Skeletal muscle satellite cell (primary cell): ENCODE measurements around the gene FER.

Experiments
- H3K27me3 ChIP-seq: 2 replicates; pipeline ENCODE4 v1.7.0; 2013; ENCODE audit warnings: low read length; ENCODE audit not compliant: control insufficient read depth, insufficient read depth
- H3K36me3 ChIP-seq: 2 replicates; pipeline ENCODE4 v1.7.0; 2013; ENCODE audit warnings: mild to moderate bottlenecking, control low read depth, low read length; ENCODE audit not compliant: insufficient read depth
- H3K4me1 ChIP-seq: 2 replicates; pipeline ENCODE4 v1.7.0; 2013; ENCODE audit warnings: low read length; ENCODE audit not compliant: control insufficient read depth, insufficient read depth
- H3K4me2 ChIP-seq: 2 replicates; pipeline ENCODE4 v1.7.0; 2013; ENCODE audit warnings: mild to moderate bottlenecking, low read length
- H3K4me3 ChIP-seq: 2 replicates; pipeline ENCODE4 v1.7.0; 2013; ENCODE audit warnings: low read length
- H3K9ac ChIP-seq: 2 replicates; pipeline ENCODE4 v1.7.0; 2013; ENCODE audit warnings: mild to moderate bottlenecking, low read depth, low read length, moderate library complexity
- H3K9me3 ChIP-seq: replicated peaks from 2 replicates; pipeline ENCODE4 v1.7.0; 2013; ENCODE audit warnings: mild to moderate bottlenecking, control low read depth, low read length

The FER gene

DNA sequence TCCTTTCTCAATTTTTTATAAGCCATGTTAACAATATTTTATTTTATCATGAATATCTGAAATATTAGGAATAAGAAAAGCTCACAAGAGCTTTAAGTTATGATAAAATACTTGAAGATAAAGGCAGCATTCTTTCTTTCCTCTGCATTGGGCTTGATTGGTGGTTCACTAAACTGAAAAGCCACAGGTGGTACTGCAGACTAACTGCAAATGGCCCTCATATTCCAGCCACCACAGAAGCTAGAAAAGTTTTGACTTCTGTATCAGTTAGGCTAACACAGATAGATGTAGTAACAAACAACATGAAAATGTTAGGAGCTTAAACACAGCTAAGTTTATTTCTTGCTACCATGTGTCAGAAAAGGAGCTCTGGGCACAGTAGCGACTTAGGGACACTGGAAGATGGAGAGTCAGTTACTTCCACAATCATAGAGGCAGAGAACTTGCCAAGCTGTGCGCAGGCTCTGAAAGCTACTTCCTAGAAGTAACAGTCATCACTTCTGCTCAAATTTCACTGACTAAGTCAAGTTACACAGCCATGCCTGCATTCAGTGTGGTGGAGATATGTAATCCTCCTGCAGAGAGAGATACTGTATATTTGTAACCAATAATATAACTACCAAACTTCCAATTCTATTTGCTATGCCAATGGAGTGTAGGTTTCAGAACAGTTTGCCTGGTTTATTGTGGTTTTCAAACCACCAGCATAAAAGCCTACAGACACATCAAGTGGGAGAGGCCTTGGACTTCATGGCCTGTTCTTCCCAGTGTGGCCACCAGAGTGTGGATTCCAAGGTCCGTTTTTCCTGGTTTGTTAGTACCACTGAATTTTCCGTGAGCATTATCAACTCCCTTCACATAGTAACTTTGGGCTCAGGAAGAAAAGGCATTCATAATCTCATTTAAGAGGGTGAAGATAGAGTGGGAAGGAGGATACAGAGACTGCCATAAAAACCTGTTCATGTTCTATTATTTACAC, 393.8 kb downstream of the FER start:
- peaks cover 4% of the 10 kb centered on the region for H3K4me1 ChIP-seq
- no peak overlapping the region for H3K4me3 ChIP-seq
- no peaks in the 10 kb centered on the region for H3K36me3 ChIP-seq
- no peaks in the 10 kb centered on the region for H3K27me3 ChIP-seq
- no peaks in the 10 kb centered on the region for H3K9me3 ChIP-seq
- H3K4me2 ChIP-seq = no peak overlapping the region
- H3K9ac ChIP-seq = no peak overlapping the region

DNA sequence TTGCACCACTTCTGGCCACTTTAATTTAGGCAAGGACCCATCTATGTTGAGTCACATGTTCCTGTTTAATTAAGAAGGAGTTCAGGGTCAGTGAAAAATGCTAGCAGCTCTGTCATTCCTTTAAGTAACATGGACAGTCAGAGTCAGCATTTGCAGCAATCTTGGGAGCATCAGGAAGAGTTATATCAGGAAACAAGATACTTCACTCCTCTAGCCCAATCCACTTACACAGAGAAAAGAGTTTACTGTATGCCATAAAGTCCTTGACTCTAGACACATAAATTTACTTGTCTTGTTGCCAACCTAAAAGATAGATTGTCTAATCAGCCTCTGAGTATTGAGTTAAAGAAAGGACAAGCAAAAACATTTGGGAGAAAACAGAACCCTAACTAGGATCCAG, 395.3 kb downstream of the FER start:
- Histone ChIP-seq H3K36me3 (no peaks in the 10 kb centered on the region), H3K4me1 (peaks cover 5% of the 10 kb centered on the region), H3K4me2 (no peak overlapping the region), H3K27me3 (no peaks in the 10 kb centered on the region), H3K9me3 (no peaks in the 10 kb centered on the region), H3K9ac (no peak overlapping the region), H3K4me3 (no peak overlapping the region)

DNA sequence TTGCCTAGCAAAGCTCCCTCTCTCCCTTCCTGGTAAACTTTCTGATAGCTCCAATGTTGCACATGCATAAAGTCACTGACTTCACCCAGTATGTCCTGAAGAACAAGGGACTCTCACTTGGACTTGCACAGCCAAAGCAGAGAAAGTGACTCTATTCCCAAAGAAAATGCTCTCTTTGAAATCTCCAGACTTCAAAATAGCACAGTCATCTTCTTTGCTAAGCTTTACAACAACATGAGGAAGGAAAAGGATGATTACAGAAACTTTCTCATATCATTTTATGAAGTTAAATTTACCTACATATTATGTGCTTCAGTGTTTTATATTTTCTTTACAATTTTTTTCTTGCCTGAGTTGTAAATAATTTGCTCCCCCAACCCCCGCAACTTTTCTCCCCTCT, 397.4 kb downstream of the FER start:
- Histone ChIP-seq H3K9me3 (no peaks in the 10 kb centered on the region), H3K36me3 (no peaks in the 10 kb centered on the region), H3K9ac (no peak overlapping the region), H3K4me2 (no peak overlapping the region), H3K4me3 (no peak overlapping the region), H3K27me3 (no peaks in the 10 kb centered on the region), H3K4me1 (peaks cover 5% of the 10 kb centered on the region)

DNA sequence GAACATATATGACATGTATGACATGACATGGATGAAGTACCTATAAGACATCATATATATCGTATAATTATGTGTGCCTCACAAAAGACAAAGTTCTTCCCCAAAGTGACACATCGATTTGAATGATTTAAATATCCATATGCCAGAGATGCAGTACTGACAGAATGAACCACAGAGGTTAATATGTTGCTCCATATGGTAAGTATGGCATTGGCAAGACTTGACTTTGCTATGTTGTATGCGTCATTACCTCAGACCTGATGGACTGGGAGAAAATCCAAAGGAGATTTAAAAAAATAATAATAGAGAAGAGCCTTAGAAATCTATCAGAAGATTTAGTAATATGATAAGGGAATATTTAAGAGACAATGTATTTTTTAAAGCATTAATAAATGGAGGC, 398.9 kb downstream of the FER start:
- no peak overlapping the region for H3K9ac ChIP-seq

DNA sequence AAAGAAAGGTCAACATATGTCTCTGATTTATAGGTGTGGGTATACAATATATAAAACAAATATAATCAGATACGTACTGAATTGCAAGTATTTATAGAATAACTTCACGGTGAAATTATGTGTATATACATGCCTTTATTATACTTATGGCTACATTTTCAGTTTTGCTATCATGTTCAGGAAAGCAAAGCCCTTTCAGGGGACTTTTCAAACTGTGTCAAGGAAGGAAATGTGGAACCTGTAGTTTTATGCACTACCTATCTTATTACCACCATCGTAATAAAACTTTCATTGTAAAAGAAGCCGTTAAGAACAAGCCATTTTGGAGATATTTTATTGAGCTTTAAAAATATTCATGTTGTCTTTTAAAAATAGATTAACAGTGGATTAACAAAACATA, 404.9 kb downstream of the FER start:
- H3K4me2 ChIP-seq = no peak overlapping the region
- H3K36me3 ChIP-seq = no peaks in the 10 kb centered on the region
- no peak overlapping the region for H3K4me3 ChIP-seq
- H3K9me3 ChIP-seq = no peaks in the 10 kb centered on the region
- no peaks in the 10 kb centered on the region for H3K27me3 ChIP-seq
- no peaks in the 10 kb centered on the region for H3K4me1 ChIP-seq
- no peak overlapping the region for H3K9ac ChIP-seq

More for the DNA sequence above, 398.9 kb downstream of the FER start:
- Histone ChIP-seq H3K4me2 (no peak overlapping the region), H3K9me3 (no peaks in the 10 kb centered on the region), H3K27me3 (no peaks in the 10 kb centered on the region), H3K4me3 (no peak overlapping the region), H3K36me3 (no peaks in the 10 kb centered on the region), H3K4me1 (peaks cover 5% of the 10 kb centered on the region)

DNA sequence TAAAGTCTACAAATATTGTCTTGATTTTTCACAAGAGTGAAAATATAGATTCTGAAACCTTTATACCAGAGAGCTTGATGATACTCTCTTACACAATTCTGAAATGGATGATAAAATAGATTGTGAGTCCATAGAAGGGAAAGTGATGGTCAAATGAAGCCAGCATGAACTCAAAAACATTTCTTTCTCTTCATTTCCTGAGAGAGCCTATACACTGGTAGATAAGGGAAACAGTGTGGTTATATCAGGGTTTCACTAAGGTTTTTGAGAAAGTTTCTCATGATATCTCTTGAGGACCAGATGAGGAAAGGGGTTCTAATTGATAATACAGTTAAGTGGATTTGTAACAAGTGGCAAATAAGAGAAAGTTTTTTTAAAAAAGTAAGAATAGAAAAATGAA, 407.9 kb downstream of the FER start:
- H3K4me3 ChIP-seq = no peak overlapping the region
- H3K27me3 ChIP-seq = no peaks in the 10 kb centered on the region
- no peaks in the 10 kb centered on the region for H3K36me3 ChIP-seq
- no peaks in the 10 kb centered on the region for H3K9me3 ChIP-seq
- H3K9ac ChIP-seq = no peak overlapping the region
- no peak overlapping the region for H3K4me2 ChIP-seq
- no peaks in the 10 kb centered on the region for H3K4me1 ChIP-seq

DNA sequence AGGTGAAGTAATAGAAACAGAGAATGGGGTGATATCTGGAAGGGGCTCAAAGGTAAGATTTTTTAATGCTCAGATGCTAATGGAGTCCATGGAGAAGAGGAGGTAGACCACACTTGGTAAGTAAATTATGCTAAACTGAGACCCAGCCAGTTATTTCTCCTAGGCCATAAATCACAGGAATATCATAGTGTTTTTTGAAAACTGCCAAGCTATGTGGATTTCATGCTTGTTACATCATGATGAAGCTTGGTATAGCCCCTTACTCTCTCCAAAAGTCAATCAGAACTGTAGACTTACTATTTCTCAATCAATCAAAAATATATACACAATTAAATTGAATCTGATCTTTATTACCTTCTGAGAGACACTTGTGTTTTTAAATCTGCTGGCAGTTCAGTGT, 409.2 kb downstream of the FER start:
- H3K4me2 ChIP-seq = no peak overlapping the region
- no peak overlapping the region for H3K9ac ChIP-seq
- H3K4me1 ChIP-seq = peaks cover 4% of the 10 kb centered on the region
- no peak overlapping the region for H3K4me3 ChIP-seq
- H3K27me3 ChIP-seq = no peaks in the 10 kb centered on the region
- no peaks in the 10 kb centered on the region for H3K36me3 ChIP-seq
- H3K9me3 ChIP-seq = no peaks in the 10 kb centered on the region

DNA sequence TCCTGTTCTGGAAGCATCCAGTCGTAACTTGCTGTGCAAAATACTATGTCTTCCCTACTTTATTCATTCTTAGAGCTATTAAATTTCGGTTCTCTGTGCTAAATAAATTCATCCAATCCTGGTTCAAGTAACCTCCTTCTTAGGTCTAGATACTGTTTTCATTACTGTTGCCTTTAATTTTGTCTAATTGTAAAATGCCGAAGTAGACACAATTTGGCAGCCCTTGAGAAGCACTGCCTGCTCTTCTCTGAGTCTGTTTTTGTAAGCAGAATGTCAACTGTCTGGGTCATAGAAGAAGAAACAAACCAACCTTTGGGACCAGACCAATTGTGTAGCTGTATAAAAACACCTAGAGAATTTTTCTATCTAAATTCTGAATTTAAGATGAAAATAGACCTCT, 412.8 kb downstream of the FER start:
- H3K27me3 ChIP-seq = no peaks in the 10 kb centered on the region
- no peaks in the 10 kb centered on the region for H3K9me3 ChIP-seq
- no peaks in the 10 kb centered on the region for H3K36me3 ChIP-seq
- H3K4me1 ChIP-seq = peaks cover 8% of the 10 kb centered on the region
- H3K4me3 ChIP-seq = no peak overlapping the region
- H3K9ac ChIP-seq = no peak overlapping the region
- H3K4me2 ChIP-seq = no peak overlapping the region

DNA sequence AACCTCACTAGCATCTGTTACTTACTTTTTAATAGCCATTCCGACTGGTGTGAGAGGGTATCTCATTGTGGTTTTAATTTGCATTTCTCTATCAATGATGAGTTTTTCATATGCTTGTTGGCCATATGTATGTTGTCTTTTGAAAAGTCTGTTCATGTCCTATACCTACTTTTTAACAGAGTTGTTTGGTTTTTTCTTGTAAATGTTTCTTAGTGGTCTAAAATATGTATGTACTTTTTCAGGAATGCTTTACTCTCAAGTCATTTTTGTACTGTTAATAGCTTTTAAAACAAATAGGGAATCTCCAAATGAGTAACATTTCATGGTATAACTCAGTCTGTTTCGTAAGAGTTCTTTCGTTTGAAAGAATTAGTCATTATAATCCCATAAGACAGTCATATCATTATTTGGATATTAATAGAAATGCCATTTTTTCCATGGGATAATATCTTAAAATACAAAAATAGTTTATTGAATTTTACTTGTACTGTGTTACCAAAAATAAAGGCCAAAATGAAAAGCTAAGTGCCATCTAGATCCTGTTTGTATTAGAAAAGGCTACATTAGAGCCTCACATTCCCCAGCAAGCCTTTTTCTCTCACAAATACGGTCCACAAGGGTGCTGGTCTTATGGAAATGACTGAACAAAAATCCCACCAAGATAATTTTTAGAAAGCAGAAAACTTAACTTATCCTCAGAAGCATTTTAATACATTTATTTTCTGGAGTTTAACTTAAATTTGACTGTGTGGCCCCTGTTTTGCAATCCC, 414.4 kb downstream of the FER start:
- Histone ChIP-seq H3K9ac (peak overlapping the region; percentile 25), H3K9me3 (no peaks in the 10 kb centered on the region)

DNA sequence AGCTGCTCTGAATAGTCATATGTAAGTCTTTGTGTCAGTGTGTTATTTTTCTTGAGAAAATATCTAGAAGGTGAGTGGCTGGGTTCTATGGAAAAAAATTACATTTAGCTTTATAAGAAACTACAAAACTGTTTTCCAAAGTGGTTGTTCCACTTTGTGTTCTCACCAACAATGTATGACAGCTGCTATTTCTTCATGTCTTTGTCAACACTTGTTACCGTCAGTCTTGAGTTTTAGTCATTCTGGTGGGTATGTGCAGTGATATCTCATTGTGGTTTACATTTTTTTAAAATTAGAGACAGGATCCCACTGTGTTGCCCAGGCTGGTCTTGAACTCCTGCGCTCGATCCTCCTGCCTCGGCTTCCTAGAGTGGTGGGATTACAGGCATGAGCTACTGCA, 415.6 kb downstream of the FER start:
- no peak overlapping the region for H3K4me3 ChIP-seq
- no peaks in the 10 kb centered on the region for H3K9me3 ChIP-seq
- H3K9ac ChIP-seq = no peak overlapping the region
- no peaks in the 10 kb centered on the region for H3K36me3 ChIP-seq
- no peaks in the 10 kb centered on the region for H3K27me3 ChIP-seq
- H3K4me1 ChIP-seq = peaks cover 8% of the 10 kb centered on the region
- no peak overlapping the region for H3K4me2 ChIP-seq

More for the DNA sequence above, 414.4 kb downstream of the FER start:
- no peaks in the 10 kb centered on the region for H3K27me3 ChIP-seq
- H3K4me2 ChIP-seq = peak overlapping the region; percentile 59
- H3K36me3 ChIP-seq = no peaks in the 10 kb centered on the region
- peaks cover 8% of the 10 kb centered on the region for H3K4me1 ChIP-seq
- H3K4me3 ChIP-seq = peak overlapping the region; percentile 31

DNA sequence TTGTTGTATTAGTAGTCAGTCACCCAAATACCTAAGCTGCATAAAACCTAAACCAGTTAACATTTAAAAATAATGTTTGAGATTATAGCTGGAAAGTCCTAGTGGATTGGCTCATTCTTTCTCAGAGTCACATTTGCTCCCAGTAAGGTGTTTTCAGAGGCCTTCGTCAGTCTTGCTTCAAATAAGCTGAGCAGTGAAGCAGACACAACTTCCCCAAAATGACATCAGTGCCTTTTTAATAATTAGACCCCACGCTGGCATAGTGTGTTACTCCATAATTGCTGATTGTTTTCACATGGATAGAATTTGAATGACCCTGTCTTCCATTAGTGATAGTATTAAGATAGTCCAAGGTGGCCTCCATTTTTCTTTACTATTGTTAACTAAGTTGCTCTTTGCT, 416.3 kb downstream of the FER start:
- H3K27me3 ChIP-seq = no peaks in the 10 kb centered on the region

More for the DNA sequence above, 416.3 kb downstream of the FER start:
- H3K4me2 ChIP-seq = no peak overlapping the region
- H3K4me1 ChIP-seq = peaks cover 8% of the 10 kb centered on the region
- H3K9ac ChIP-seq = no peak overlapping the region
- no peak overlapping the region for H3K4me3 ChIP-seq
- H3K9me3 ChIP-seq = no peaks in the 10 kb centered on the region
- H3K36me3 ChIP-seq = no peaks in the 10 kb centered on the region
